ENCODE measurements around the gene RPL7L1.

DNA sequence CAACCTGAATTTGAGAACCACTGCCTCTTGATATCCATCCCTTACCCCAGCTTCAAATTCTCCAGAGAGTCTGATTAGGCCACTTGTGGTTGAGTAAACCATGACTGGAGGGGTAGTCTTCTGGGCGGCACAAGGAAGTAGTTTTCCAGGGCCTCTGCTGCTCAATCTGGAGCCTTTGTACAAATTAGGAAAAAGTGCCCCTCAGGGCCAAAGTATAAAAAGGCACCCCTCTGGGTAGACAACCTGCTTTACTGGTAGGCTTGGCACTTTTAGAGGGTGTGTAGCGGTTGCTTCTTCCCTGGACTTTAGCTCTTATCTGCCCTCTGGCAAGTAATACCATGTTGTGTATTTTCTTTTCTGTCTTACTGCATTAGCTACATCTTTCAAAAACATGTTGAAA is 32.9 kb upstream of the RPL7L1 start:
- TF ChIP-seq ZFX (IDR thresholded peaks at IDR 0.05) = no peak
- TF ChIP-seq, protein P1, sequence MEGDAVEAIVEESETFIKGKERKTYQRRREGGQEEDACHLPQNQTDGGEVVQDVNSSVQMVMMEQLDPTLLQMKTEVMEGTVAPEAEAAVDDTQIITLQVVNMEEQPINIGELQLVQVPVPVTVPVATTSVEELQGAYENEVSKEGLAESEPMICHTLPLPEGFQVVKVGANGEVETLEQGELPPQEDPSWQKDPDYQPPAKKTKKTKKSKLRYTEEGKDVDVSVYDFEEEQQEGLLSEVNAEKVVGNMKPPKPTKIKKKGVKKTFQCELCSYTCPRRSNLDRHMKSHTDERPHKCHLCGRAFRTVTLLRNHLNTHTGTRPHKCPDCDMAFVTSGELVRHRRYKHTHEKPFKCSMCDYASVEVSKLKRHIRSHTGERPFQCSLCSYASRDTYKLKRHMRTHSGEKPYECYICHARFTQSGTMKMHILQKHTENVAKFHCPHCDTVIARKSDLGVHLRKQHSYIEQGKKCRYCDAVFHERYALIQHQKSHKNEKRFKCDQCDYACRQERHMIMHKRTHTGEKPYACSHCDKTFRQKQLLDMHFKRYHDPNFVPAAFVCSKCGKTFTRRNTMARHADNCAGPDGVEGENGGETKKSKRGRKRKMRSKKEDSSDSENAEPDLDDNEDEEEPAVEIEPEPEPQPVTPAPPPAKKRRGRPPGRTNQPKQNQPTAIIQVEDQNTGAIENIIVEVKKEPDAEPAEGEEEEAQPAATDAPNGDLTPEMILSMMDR (conservative IDR thresholded peaks at IDR 0.05) = no peak
